VCaP (cell line): ENCODE data around the gene TNIP1.

ENCODE experiments used
- H3K27ac ChIP-seq: fragments of 450-650 bp; 2 replicates; pipeline ENCODE4 v1.5.1; 2017
- TF ChIP-seq, protein P1 (sequence below): fragments of 450-650 bp; conservative IDR thresholded peaks from 2 replicates; pipeline ENCODE4 v1.5.1; 2017; ENCODE audit warnings: mild to moderate bottlenecking, moderate library complexity

TNIP1 gene

DNA sequence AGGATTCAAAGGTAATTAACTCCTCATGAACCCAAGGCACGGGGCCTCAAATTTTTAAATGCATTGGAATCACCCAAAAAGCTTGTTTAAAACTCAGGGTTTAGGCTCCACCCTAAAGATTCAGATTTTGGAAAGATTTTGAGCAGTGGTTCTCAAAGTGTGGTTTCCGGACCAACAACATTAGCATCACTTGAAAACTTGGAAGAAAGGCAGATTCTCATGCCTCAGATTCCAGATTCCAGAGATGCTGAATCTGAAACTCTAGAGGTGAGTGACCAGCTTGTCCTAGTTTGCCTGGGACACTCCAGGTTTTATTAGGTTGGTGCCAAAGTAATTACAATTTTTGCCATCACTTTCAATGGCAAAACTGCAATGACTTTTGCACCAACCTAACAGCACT, 24.7 kb upstream of the TNIP1 start:
- TF ChIP-seq, protein P1, sequence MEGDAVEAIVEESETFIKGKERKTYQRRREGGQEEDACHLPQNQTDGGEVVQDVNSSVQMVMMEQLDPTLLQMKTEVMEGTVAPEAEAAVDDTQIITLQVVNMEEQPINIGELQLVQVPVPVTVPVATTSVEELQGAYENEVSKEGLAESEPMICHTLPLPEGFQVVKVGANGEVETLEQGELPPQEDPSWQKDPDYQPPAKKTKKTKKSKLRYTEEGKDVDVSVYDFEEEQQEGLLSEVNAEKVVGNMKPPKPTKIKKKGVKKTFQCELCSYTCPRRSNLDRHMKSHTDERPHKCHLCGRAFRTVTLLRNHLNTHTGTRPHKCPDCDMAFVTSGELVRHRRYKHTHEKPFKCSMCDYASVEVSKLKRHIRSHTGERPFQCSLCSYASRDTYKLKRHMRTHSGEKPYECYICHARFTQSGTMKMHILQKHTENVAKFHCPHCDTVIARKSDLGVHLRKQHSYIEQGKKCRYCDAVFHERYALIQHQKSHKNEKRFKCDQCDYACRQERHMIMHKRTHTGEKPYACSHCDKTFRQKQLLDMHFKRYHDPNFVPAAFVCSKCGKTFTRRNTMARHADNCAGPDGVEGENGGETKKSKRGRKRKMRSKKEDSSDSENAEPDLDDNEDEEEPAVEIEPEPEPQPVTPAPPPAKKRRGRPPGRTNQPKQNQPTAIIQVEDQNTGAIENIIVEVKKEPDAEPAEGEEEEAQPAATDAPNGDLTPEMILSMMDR: no peak
- H3K27ac ChIP-seq: no peak overlapping the region

DNA sequence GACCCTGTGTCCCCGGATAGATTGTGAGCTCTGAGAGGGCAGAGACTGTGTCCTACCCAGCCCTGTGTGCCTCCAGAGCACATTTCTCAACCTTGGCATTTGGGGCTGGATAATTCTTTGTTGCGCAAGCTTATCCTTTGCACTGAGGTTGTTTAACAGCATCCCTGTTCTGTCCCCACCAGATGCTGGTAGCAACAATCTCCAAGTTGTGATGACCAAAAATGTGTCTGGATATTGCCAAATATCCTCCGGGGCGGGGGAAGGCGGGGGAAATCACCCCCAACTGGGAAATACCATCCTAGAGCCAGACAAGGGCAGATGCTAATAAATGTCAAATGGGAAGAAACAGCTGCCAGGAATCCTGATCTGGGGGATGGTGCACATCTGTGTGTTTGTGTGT, 24.0 kb upstream of the TNIP1 start:
- no peak overlapping the region for H3K27ac ChIP-seq
- TF ChIP-seq, protein P1: no peak

DNA sequence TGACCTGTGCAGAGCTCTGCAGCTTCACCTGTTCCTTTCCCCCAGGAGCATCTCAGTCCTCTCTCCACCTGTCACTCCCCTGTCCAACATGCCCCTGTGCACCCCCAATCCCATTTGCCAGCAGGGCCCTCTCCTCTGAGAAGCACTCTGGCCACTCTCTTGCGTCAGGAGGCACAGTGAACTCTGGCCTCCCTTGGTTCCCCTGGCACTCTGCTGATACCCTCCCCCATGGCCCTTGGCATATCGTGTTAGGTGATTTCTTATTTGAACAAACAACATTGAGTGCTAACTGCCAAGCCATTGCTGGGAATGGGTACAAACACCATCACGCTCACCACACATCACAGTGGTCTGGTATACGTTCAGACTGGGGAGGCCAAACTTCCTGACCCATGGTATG, 20.9 kb upstream of the TNIP1 start:
- H3K27ac ChIP-seq: no peak overlapping the region
- TF ChIP-seq, protein P1: no peak

DNA sequence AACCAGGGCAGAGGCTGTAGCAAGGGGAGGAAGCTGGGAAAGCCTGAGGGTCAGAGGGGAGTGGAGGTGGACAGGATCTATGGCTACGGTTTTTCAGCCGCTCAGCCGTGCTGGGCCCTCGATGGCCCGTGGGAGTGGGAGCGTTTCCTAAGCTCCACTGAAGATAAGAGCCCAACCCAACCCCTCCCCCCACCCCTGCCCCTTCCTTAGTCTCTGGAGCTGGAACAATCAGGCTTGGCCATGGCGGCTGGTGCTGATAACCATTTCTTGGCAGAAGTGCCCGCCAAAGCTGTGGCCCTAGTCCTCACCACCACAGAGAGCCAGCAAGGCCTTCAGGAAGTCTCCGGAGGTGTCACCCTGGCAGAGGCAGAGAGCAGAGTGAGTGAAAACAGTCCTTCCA, 20.3 kb upstream of the TNIP1 start:
- TF ChIP-seq, protein P1: no peak
- H3K27ac ChIP-seq: no peak overlapping the region

DNA sequence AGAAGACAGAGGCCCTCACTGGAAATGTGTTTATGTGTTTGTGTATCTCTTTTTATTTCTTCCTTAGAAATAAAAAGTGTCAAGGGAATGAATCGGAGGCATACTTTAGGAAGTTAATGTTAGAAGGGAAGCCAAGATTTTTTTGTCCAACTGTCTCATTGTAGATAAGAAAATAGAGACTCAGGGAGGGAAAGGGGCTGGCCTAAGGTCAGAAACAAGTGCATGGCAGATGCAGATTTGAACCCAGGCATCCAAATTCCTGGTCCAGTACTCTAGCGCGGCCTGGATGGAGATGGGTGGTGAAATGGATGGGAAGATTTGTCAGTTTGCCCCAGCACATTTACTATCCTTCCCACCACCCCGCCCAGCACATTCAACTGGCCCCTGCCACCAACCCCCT, 19.8 kb upstream of the TNIP1 start:
- TF ChIP-seq, protein P1: no peak

DNA sequence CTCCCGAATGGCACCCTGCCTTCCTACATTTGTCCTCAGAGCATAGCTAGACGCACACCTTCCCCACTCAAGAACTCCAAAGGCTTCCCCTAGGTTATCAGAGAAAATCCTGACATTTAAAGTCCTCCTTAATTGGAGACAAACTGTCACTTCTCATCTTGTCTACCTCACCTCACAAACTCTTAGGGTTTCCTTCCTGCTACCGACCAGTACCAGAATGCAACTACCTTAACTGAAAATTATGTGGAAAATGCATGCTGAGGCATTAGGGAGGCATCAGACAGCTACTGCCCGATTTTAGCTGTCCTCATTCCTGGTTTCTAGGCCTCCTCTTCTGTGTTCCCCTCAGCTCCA, 17.9 kb upstream of the TNIP1 start:
- TF ChIP-seq, protein P1: no peak
- H3K27ac ChIP-seq: no peak overlapping the region

More for the DNA sequence above, 19.8 kb upstream of the TNIP1 start:
- no peak overlapping the region for H3K27ac ChIP-seq

DNA sequence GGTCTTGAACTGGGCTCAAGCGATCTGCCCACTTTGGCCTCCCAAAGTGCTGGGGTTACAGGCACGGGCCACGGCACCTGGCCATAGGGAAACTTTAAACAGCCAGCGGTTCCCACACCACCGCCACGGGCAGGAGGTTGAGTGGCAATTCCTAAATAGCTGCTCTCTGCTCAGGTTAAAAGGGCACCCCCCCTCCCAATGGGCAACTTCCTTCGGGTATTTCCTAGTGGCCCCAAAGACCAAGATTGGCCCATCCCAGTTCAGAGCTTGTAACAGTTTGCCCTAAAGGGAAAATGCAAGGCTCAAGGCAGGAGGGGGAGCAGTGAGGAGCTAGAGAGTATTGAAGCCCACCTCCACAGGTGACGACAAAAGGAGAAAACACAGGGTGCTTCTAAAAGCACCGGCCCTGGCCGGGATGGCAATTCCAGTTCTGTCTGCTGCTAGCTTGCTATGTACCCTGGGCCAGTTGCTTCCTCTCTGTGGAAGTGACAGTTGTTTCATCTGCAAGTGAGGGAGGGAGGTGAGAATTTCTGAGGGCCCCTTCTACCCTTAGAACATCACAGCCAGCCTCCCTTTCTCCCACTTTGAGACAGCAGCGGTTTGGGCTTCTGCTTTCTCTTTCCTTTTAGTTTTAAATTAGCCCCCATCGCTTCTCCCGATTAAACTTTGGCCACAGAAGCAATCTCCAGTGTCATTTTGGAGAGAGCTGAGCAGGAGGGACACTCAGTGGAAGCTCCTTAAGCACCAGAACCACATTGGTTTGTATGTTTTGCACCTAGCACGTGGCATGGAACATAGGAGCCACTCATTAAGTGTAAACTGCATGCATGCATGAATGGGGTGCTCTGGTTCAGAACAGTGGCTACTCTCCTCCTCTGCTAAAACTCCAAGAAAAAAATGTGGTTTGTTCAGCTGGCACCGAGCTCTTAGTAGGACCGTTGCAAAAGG, 17.3 kb upstream of the TNIP1 start:
- TF ChIP-seq, protein P1: no peak
- H3K27ac ChIP-seq: no peak overlapping the region
